ENCODE data around the gene TAF11.
"Not testable (repeated sequence)": the region's sequence is repeated elsewhere in the genome, so short reads cannot be mapped to it uniquely, and the experiment has no call there.

The TAF11 gene

GRCh38 chr6:34860776-34861175 lies 27.1 kb downstream of the TAF11 start:
- DNase-seq = no peak

GRCh38 chr6:34859951-34860350 lies 27.9 kb downstream of the TAF11 start:
- no peak for DNase-seq

GRCh38 chr6:34858681-34859080 lies 29.2 kb downstream of the TAF11 start:
- no peak for DNase-seq

- no peak for DNase-seq
Observed at GRCh38 chr6:34855463-34855862, 32.4 kb downstream of the TAF11 start.

DNA sequence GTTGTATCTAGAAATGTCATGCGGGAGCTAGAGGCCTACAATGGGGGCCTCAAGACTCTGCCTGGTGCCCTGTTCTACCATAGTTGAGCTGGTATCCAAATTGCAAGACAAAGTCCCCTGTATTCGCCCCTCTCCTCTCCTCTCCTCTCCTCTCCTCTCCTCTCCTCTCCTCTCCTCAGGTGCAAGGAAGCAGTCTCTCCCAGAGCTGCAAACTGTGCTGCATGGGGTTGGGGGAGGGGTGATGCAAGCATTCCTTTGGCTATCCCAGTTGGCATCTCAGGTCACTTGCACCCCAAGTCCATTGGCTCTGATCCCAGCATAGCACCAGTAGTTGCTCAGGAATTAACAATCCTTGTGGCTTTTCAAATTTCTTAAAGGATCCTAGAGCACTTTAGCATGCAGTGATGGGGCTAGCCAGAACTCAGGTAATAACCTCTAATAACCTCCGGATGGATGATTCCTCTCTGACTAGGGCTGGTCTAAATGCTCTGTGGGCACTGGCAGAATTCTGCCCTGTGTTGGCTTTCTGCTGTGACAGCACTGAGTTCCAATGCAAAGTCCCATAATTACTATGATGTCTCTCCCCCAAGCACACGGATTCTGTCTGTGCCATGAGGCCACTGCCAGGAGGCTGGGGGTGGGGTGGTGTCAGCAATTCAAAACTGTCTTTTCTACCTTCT lies 35.3 kb downstream of the TAF11 start:
- no peak for DNase-seq

DNA sequence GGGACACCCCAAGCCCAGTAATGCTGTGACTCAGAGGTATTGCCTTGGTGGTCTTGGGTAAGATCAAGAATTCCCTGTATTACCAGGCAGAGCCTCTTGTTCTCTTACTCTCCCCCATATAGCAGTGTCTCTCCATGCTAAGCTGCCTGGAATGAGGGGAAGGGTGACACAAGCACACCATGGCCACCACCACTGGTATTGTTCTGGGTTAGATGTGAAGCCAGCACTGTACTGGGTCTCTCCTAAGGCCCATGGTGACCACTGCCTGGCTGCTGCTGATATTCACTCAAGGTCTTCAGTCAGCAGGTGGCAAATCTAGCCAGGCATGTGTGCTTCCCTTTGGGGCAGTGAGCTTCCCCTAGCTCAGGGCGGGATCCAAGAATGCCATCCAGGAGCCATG lies 36.5 kb downstream of the TAF11 start:
- no peak for DNase-seq

DNA sequence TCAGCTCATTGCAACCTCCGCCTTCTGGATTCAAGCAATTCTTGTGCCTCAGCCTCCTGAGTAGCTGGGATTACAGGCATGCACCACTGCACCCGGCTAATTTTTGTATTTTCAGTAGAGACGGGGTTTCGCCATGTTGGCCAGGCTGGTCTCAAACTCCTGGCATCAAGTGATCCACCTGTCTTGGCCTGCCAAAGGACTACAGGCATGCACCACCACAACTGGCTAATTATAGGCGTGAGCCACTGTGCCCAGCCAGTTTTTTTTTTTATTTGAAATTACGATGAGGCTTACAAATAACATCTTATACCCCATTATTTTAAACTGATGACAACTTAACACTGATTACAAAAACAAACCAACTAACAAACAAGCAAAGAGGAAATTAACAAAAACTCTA lies 38.8 kb downstream of the TAF11 start:
- not testable (repeated sequence) for DNase-seq

GRCh38 chr6:34839666-34840352 lies 48.0 kb downstream of the TAF11 start:
- no peak for DNase-seq

- DNase-seq = no peak
Observed at GRCh38 chr6:34837528-34837927, 50.3 kb downstream of the TAF11 start.

GRCh38 chr6:34836451-34836850 lies 51.4 kb downstream of the TAF11 start:
- no peak for DNase-seq

- no peak for DNase-seq
Observed at GRCh38 chr6:34836008-34836407, 51.8 kb downstream of the TAF11 start.

GRCh38 chr6:34834789-34835518 lies 52.9 kb downstream of the TAF11 start:
- DNase-seq = no peak

DNA sequence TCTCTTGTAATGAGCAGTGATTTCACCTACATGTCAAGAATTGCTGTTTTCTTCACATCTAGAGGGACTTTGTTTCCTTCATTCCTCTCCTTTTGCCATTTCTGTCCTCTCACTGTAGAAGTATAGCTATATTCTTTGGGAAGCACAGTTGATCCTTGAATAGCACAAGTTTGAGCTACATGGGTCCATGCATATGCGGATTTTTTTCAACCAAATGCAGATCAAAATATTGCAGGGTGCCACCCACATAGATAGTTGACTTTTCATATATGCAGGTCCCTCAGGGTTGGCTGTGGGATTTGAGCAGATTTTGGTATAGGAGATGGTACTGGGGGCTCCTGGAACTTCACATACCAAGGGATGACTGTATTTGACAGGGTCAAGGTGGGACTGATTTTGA lies 54.9 kb downstream of the TAF11 start:
- DNase-seq = no peak

GRCh38 chr6:34829137-34829536 lies 58.7 kb downstream of the TAF11 start:
- DNase-seq = no peak

Data from NCI-H1105 (cell line).